DOHH2 (cell line): ENCODE data around the gene TXNDC5.

Source experiments
- H3F3A ChIP-seq: fragments of 200-600 bp; sonication (generic), shearing (Covaris generic); 2 replicates; pipeline ENCODE4 v1.6.0; 2016; ENCODE audit warnings: antibody characterized with exemption, mild to moderate bottlenecking; ENCODE audit not compliant: control insufficient read depth, insufficient read depth
- H3K27ac ChIP-seq: fragments of 200-600 bp; sonication (generic); 2 replicates; pipeline ENCODE4 v1.5.1; 2014; ENCODE audit warnings: low read depth, mild to moderate bottlenecking, low read length, moderate library complexity
- H3K27me3 ChIP-seq: fragments of 200-600 bp; sonication (generic); 2 replicates; pipeline ENCODE4 v1.6.1; 2014; ENCODE audit warnings: mild to moderate bottlenecking, low read length, mixed read lengths; ENCODE audit not compliant: control insufficient read depth
- H3K36me3 ChIP-seq: fragments of 200-600 bp; sonication (generic); 2 replicates; pipeline ENCODE4 v1.6.1; 2014; ENCODE audit warnings: mild to moderate bottlenecking, low read length, moderate library complexity, mixed read lengths; ENCODE audit not compliant: control insufficient read depth
- H3K4me1 ChIP-seq: fragments of 200-600 bp; sonication (generic); 2 replicates; pipeline ENCODE4 v1.6.1; 2014; ENCODE audit warnings: mild to moderate bottlenecking, low read length, mixed read lengths; ENCODE audit not compliant: control insufficient read depth
- H3K4me2 ChIP-seq: fragments of 200-600 bp; sonication (generic); 2 replicates; pipeline ENCODE4 v1.6.0; 2014; ENCODE audit warnings: mild to moderate bottlenecking, low read length, moderate library complexity
- H3K4me3 ChIP-seq: fragments of 200-600 bp; sonication (generic); 2 replicates; pipeline ENCODE4 v1.5.1; 2014; ENCODE audit warnings: mild to moderate bottlenecking, low read length, mixed read lengths
- H3K79me2 ChIP-seq: fragments of 200-600 bp; sonication (generic); 2 replicates; pipeline ENCODE4 v1.6.1; 2014; ENCODE audit warnings: mild to moderate bottlenecking, low read length, mixed read lengths; ENCODE audit not compliant: control insufficient read depth
- H3K9me2 ChIP-seq: fragments of 200-600 bp; sonication (generic); replicated peaks from 2 replicates; pipeline ENCODE4 v1.6.1; 2014; ENCODE audit warnings: mild to moderate bottlenecking, low read length, mixed read lengths; ENCODE audit not compliant: control insufficient read depth
- H3K9me3 ChIP-seq: fragments of 200-600 bp; sonication (generic); 2 replicates; pipeline ENCODE4 v1.6.1; 2014; ENCODE audit warnings: antibody characterized with exemption, low read length, mixed read lengths; ENCODE audit not compliant: control insufficient read depth, insufficient read depth
- H4K20me1 ChIP-seq: fragments of 200-600 bp; sonication (generic); 2 replicates; pipeline ENCODE4 v1.6.0; 2014; ENCODE audit warnings: low read depth, mild to moderate bottlenecking, antibody characterized with exemption, low read length, moderate library complexity; ENCODE audit not compliant: control insufficient read depth, insufficient read depth
- CTCF ChIP-seq: fragments of 200-600 bp; sonication (generic); IDR thresholded peaks from one replicate; pipeline ENCODE4 v1.5.1; 2014; ENCODE audit warnings: antibody characterized with exemption, mild to moderate bottlenecking, low read depth, low read length; ENCODE audit not compliant: poor library complexity, severe bottlenecking
- EZH2phosphoT487 ChIP-seq: fragments of 200-600 bp; sonication (generic); IDR thresholded peaks from 2 replicates; pipeline ENCODE4 v1.6.1; 2017; ENCODE audit warnings: borderline replicate concordance, mild to moderate bottlenecking, antibody characterized with exemption, low read length, moderate library complexity, mixed read lengths

The TXNDC5 gene

GRCh38 chr6:7883381-7883780 is 27.2 kb downstream of the TXNDC5 start:
- Histone ChIP-seq H3K4me1 (no peaks in the 10 kb centered on the region), H3K36me3 (peaks cover 81% of the 10 kb centered on the region), H3K27ac (no peak overlapping the region), H3K79me2 (no peaks in the 10 kb centered on the region), H3K4me2 (no peak overlapping the region), H3K4me3 (no peak overlapping the region), H3K27me3 (no peaks in the 10 kb centered on the region), H3K9me2 (no peaks in the 10 kb centered on the region), H3F3A (peaks cover 5% of the 10 kb centered on the region; the same call in 1 of the 2 replicates), H4K20me1 (no peaks in the 10 kb centered on the region), H3K9me3 (no peaks in the 10 kb centered on the region)
- no peak for TF ChIP-seq CTCF

- peaks cover 74% of the 10 kb centered on the region for H3K36me3 ChIP-seq
- H3K4me3 ChIP-seq: no peak overlapping the region
- H4K20me1 ChIP-seq: no peaks in the 10 kb centered on the region
Observed at GRCh38 chr6:7882505-7883257, 27.9 kb downstream of the TXNDC5 start.

GRCh38 chr6:7881765-7882500 is 28.7 kb downstream of the TXNDC5 start:
- Histone ChIP-seq H3F3A (peaks cover 5% of the 10 kb centered on the region; the same call in 1 of the 2 replicates), H3K36me3 (peaks cover 67% of the 10 kb centered on the region), H3K9me3 (no peaks in the 10 kb centered on the region), H3K27ac (no peak overlapping the region), H3K4me1 (no peaks in the 10 kb centered on the region), H3K4me2 (no peak overlapping the region), H4K20me1 (no peaks in the 10 kb centered on the region), H3K27me3 (no peaks in the 10 kb centered on the region), H3K79me2 (no peaks in the 10 kb centered on the region), H3K4me3 (no peak overlapping the region), H3K9me2 (no peaks in the 10 kb centered on the region)
- TF ChIP-seq CTCF (no peak), EZH2phosphoT487 (no peak)

More at GRCh38 chr6:7882505-7883257, 27.9 kb downstream of the TXNDC5 start:
- Histone ChIP-seq H3K27me3 (no peaks in the 10 kb centered on the region), H3K9me2 (no peaks in the 10 kb centered on the region), H3K9me3 (no peaks in the 10 kb centered on the region), H3K4me1 (no peaks in the 10 kb centered on the region), H3K27ac (no peak overlapping the region), H3K79me2 (no peaks in the 10 kb centered on the region), H3F3A (peaks cover 5% of the 10 kb centered on the region; the same call in 1 of the 2 replicates), H3K4me2 (no peak overlapping the region)
- TF ChIP-seq EZH2phosphoT487 (no peak), CTCF (no peak)
